ENCODE results near the gene POLA1.

DNA sequence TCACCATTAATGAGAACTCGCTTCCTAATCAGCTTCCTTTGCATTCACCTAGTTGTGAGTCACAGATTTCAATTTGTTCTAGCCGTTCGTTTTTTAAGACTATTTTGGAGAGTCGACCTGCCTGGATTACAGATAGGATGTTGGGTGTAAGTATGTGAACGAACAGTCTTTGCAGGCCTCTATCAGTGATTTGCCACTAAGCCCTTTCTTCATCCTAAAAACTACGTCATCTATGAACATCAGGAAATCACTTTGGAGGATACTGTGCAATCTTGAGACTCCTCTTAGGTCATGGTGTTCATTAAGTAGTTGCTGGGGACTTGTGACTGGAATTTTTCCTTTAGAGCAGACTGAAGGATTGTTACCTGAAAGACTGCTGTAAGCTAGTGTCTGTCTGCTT lies 1.1 kb downstream of the POLA1 start:
- TF ChIP-seq, protein P1, sequence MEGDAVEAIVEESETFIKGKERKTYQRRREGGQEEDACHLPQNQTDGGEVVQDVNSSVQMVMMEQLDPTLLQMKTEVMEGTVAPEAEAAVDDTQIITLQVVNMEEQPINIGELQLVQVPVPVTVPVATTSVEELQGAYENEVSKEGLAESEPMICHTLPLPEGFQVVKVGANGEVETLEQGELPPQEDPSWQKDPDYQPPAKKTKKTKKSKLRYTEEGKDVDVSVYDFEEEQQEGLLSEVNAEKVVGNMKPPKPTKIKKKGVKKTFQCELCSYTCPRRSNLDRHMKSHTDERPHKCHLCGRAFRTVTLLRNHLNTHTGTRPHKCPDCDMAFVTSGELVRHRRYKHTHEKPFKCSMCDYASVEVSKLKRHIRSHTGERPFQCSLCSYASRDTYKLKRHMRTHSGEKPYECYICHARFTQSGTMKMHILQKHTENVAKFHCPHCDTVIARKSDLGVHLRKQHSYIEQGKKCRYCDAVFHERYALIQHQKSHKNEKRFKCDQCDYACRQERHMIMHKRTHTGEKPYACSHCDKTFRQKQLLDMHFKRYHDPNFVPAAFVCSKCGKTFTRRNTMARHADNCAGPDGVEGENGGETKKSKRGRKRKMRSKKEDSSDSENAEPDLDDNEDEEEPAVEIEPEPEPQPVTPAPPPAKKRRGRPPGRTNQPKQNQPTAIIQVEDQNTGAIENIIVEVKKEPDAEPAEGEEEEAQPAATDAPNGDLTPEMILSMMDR (IDR thresholded peaks at IDR 0.05; ENCODE audit: low read length) = no peak
- no peak for TF ChIP-seq EZH2 (optimal IDR thresholded peaks at IDR 0.05; ENCODE audit: low read depth, low read length)

All from MM.1S (cell line).